Fibroblast of skin of scalp (primary cell): ENCODE measurements around the gene KIR2DL3.
"Not testable (repeated sequence)": the region's sequence is repeated elsewhere in the genome, so short reads cannot be mapped to it uniquely, and the experiment has no call there.

Experiments
- DNase-seq: peaks from one replicate; pipeline ENCODE4 v3.0.0-alpha.2; 2013

Gene KIR2DL3

GRCh38 chr19:54744080-54744479, 5.8 kb downstream of the KIR2DL3 start:
- DNase-seq, result not testable (repeated sequence)

- DNase-seq, result not testable (repeated sequence)
Measured at GRCh38 chr19:54747614-54748322, 9.5 kb downstream of the KIR2DL3 start.

- DNase-seq, result not testable (repeated sequence)
Measured at GRCh38 chr19:54750276-54750675, 12.0 kb downstream of the KIR2DL3 start.

GRCh38 chr19:54756204-54757110, 18.1 kb downstream of the KIR2DL3 start:
- not testable (repeated sequence) for DNase-seq

- not testable (repeated sequence) for DNase-seq
Measured at GRCh38 chr19:54758577-54758976, 20.3 kb downstream of the KIR2DL3 start.

GRCh38 chr19:54764219-54764618, 25.9 kb downstream of the KIR2DL3 start:
- DNase-seq, result not testable (repeated sequence)

GRCh38 chr19:54766464-54766863, 28.2 kb downstream of the KIR2DL3 start:
- not testable (repeated sequence) for DNase-seq

- DNase-seq, result not testable (repeated sequence)
Measured at GRCh38 chr19:54769646-54770045, 31.3 kb downstream of the KIR2DL3 start, which contains the start of gene KIR2DL1. Gene KIR2DL1, plus strand, starts transcription at chr19:54769793. Its CDS starts 58 bp downstream, at chr19:54769851.

GRCh38 chr19:54770511-54770910, 32.2 kb downstream of the KIR2DL3 start:
- not testable (repeated sequence) for DNase-seq

- DNase-seq, result not testable (repeated sequence)
Measured at GRCh38 chr19:54771018-54771960, 33.0 kb downstream of the KIR2DL3 start.

- not testable (repeated sequence) for DNase-seq
Measured at GRCh38 chr19:54772666-54773065, 34.4 kb downstream of the KIR2DL3 start.

GRCh38 chr19:54775095-54775815, 36.9 kb downstream of the KIR2DL3 start:
- not testable (repeated sequence) for DNase-seq

GRCh38 chr19:54775830-54776229, 37.5 kb downstream of the KIR2DL3 start:
- not testable (repeated sequence) for DNase-seq

- DNase-seq, result not testable (repeated sequence)
Measured at GRCh38 chr19:54777851-54778250, 39.5 kb downstream of the KIR2DL3 start.

GRCh38 chr19:54778896-54779295, 40.6 kb downstream of the KIR2DL3 start:
- DNase-seq, result not testable (repeated sequence)

- not testable (repeated sequence) for DNase-seq
Measured at GRCh38 chr19:54782916-54783315, 44.6 kb downstream of the KIR2DL3 start.

- not testable (repeated sequence) for DNase-seq
Measured at GRCh38 chr19:54786091-54786723, 47.9 kb downstream of the KIR2DL3 start.

- DNase-seq, result not testable (repeated sequence)
Measured at GRCh38 chr19:54788154-54788553, 49.8 kb downstream of the KIR2DL3 start.

- DNase-seq, result no peak
Measured at GRCh38 chr19:54790711-54791110, 52.4 kb downstream of the KIR2DL3 start.

GRCh38 chr19:54791476-54791875, 53.2 kb downstream of the KIR2DL3 start:
- no peak for DNase-seq

GRCh38 chr19:54792814-54793213, 54.5 kb downstream of the KIR2DL3 start:
- no peak for DNase-seq
